GM12875 (cell line): ENCODE results near the gene SLC22A23.

Source experiments
- H3K4me3 ChIP-seq: one replicate; pipeline ENCODE4 v1.5.1; 2011; ENCODE audit warnings: low read depth, low read length, control low read depth
- CTCF ChIP-seq: IDR thresholded peaks from 2 replicates; pipeline ENCODE4 v1.5.1; 2011; ENCODE audit warnings: low read depth, mild to moderate bottlenecking, control low read depth, inconsistent platforms, low read length, moderate library complexity, borderline replicate concordance; ENCODE audit not compliant: insufficient read depth

Gene SLC22A23

GRCh38 chr6:3471711-3472110, 14.9 kb upstream of the SLC22A23 start:
- no peak overlapping the region for H3K4me3 ChIP-seq
- TF ChIP-seq CTCF = no peak

DNA sequence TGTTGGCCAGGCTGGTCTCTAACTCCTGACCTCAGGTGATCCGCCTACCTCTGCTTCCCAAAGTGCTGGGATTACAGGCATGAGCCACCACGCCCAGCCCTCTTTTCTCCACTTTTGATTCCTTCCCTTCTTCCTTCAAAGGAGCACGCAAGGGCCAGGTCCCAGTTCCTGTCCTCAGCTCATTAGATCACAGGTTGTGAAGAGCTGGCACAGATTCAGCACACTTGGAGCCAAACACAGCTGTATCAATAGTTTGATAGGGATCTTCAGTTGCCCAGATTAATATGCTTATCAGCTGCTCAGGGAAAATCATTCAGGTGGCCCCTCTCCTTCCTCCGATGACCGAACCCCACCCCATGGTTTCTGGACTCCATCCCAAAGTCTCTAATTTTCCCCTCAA, 14.4 kb upstream of the SLC22A23 start:
- TF ChIP-seq CTCF = no peak
- H3K4me3 ChIP-seq = no peak overlapping the region

DNA sequence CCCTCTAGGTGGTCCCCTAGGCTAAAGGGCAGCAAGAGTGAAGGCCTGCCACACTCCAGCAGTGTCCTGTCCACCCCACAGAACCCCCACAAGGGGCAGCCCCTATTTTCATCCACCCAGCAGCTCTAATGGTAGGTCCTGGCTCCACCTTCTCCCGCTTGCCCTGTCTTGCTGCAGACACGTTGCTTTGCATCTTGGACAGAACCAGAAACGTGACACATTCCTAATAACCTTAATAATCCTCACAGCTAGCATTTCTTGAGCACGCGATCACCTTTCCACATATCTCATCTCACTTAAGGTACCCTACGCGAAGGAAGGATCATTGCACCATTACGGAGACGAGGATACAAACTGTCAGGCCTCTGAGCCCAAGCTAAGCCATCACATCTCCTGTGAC, 11.7 kb upstream of the SLC22A23 start:
- no peak overlapping the region for H3K4me3 ChIP-seq
- no peak for TF ChIP-seq CTCF

- H3K4me3 ChIP-seq = no peak overlapping the region
- no peak for TF ChIP-seq CTCF
These were observed 11.1 kb upstream of the SLC22A23 start for GRCh38 chr6:3467996-3468395.

- TF ChIP-seq CTCF = no peak
- no peak overlapping the region for H3K4me3 ChIP-seq
These were observed 9.8 kb upstream of the SLC22A23 start for GRCh38 chr6:3466488-3467219.

DNA sequence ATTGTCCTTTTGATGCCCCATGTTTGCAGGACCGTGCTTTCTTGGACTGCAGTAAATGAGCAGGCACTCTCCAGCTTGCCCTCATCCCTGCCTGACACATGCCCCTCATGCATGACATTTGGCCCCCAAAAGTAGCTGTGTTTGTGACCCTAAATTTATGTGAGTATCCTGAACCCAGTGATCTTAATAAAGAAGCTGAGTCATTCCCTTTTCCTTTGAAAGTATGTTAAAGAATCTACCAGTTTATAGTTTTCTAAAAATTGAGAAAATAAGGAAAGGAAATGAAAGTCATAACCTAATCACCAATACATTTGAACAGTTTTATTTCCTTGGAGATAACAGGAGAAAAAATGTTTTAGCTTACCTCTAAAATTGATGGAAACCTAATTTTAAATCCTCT, 3.4 kb upstream of the SLC22A23 start:
- no peak overlapping the region for H3K4me3 ChIP-seq
- TF ChIP-seq CTCF = no peak

DNA sequence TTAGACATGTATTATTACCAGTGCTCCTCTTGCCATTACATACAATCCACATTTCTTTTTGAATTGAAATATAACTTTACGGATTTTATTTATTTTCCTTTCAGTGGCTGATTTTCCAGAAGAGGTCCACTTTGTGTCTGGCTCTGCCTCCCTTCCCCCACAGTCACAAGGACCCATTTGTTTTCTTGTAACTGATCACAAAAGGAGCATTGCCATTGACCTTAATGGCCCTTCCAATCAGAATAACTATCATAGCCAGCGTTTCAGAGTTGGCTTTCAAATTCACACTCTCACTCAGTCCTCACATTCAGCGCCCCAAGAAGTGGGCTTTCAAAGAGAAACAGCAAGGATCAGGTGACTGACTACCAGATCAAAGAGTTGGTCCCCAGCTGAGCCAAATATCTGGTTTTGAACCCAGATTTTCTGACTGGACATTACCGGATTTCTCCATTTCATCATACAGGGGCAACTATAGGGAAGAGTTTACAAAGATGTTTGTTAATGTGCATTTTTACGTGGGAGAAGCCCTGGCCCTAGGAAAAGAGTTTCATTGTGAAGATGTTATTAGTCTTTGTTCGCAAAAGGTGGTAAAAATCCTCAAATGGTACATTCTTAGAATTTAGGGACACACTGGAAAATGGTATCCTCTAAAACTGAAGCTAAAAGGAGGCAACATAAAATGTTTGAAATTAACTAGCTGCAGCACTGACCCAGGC, 2.0 kb upstream of the SLC22A23 start:
- no peak overlapping the region for H3K4me3 ChIP-seq

More for the DNA sequence above, 2.0 kb upstream of the SLC22A23 start:
- no peak for TF ChIP-seq CTCF
